ENCODE results near the gene MYO7B. TPM values are rescaled to one million over a fixed set of nuclear protein-coding genes. Genes with fewer than 3 reads are reported as not detected.

Gene MYO7B
- total and polyA plus RNA-seq, 7 experiments from 2014 or later: 0.29 to 5.9 (median 1.3) TPM; not detected in 4

DNA sequence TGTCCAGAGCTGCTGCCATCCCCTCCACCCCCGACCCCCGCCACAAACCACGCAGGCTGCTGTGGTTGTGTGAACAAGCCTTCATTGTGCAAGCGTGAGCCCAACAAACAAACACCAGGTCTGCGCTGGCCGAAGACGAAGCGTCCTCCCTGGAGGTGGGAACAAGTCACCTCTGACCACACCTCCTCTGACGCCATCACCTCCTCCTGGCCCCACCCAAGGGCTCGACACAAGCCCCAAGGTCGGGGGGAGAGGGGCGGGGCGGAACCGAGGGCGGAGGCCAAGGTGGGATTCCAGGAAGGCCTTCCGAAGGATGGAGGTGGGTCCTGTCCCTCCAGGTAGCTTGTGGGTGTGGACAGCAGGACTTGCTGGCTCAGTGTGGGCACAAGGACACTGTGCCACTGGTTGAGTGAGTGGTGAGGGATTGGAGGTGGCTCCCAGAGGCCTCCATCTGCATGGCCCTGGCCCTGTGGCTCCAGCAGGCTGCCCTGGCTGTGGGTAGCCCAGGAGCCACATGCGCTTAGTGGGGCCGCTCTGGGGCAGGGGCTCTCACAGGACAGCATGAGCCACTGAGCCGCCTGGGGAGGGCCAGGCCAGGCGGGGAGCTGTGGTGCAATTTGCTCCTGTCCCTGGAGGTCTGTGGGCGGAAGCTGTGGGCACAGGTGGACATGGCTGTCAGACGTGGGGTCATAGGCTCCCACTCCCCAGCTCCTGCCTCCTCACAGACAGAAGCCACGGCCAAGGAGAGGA is 103.1 kb downstream of the MYO7B start:
- H3K27ac ChIP-seq (ENCODE audit: low read depth, low read length): peak overlapping the region; percentile 78
- no peak for DNase-seq
- intact Hi-C loops (cut with micrococcal nuclease): no loop called here
- peaks cover 0 to 7% (median 0%) of the 10 kb centered on the region in 3 experiments for H3K36me3 ChIP-seq (ENCODE audit: control insufficient read depth in 2 of 3, insufficient read depth in 3 of 3, low read length in 3 of 3)
- ChIA-PET CTCF (interaction anchor here (1.2 to 2.4 kb wide), 3 partner anchors 12 to 48 kb away, joined by 4 to 14 read pairs (median 6); no protein-coding TSS in a partner anchor), POLR2A (interaction anchor here (0.8 to 1.4 kb wide), 3 partner anchors 9 to 44 kb away, joined by 3 to 4 read pairs (median 3); no protein-coding TSS in a partner anchor)
- H3K27me3 Mint-ChIP-seq: no peaks in the 10 kb centered on the region
- H3K4me1 ChIP-seq (ENCODE audit: control insufficient read depth in 2 of 2, insufficient read depth in 2 of 2, low read length in 2 of 2): peaks cover 3 to 95% of the 10 kb centered on the region in 2 donors
- no peak for ATAC-seq
- no peaks in the 10 kb centered on the region for H3K9me3 Mint-ChIP-seq
- peaks cover 10 to 88% (median 66%) of the 10 kb centered on the region in 7 donors for H3K4me1 Mint-ChIP-seq
- no peaks in the 10 kb centered on the region for H3K27me3 ChIP-seq (ENCODE audit: control insufficient read depth in 2 of 2, insufficient read depth in 2 of 2, low read length in 2 of 2)
- H3K4me3 ChIP-seq (ENCODE audit: low read length): no peak overlapping the region
- peak overlapping the region; percentile 85 to 96 (median 93) for H3K27ac Mint-ChIP-seq
- H3K4me3 Mint-ChIP-seq: peak overlapping the region; percentile 42 to 85 (median 74)
- H3K36me3 Mint-ChIP-seq: peaks cover 0 to 2% (median 0%) of the 10 kb centered on the region in 5 donors
- H3K9me3 ChIP-seq (ENCODE audit: control insufficient read depth in 2 of 3, low read length in 3 of 3): no peaks in the 10 kb centered on the region

DNA sequence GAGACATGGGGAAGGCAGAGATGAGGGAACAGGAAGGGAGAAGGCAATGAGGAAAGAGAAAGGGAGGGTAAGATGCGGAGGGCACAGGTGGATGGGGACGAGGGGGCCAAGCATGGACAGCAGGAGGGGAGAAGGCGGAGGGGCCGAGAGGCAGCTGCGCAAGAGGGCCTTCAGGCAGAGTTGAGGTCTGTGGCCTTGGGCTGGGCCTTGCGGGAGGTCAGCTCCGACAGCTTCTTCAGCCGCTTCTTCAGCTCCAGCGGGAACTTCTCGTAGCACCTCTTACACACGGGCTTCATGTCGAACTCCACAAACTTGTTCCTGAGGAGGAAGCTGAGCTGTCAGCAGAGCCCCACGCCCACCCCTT is 103.6 kb downstream of the MYO7B start:
- no peak for ATAC-seq
- DNase-seq: no peak
- H3K27ac ChIP-seq (ENCODE audit: low read depth, low read length): peak overlapping the region; percentile 78
- H3K9me3 Mint-ChIP-seq: no peaks in the 10 kb centered on the region
- ChIA-PET CTCF (interaction anchor here (1.2 to 2.4 kb wide), 4 partner anchors 11 to 48 kb away, joined by 4 to 14 read pairs (median 10); no protein-coding TSS in a partner anchor), POLR2A (interaction anchor here (1.1 to 2.6 kb wide), 3 partner anchors 23 to 63 kb away, joined by 3 to 12 read pairs (median 8); partner anchors contain the start of gene SFT2D3)
- peak overlapping the region; percentile 16 for H3K4me3 ChIP-seq (ENCODE audit: low read length)
- peaks cover 14 to 87% (median 62%) of the 10 kb centered on the region in 7 donors for H3K4me1 Mint-ChIP-seq
- H3K36me3 ChIP-seq (ENCODE audit: control insufficient read depth in 2 of 3, insufficient read depth in 3 of 3, low read length in 3 of 3): peaks cover 0 to 7% (median 0%) of the 10 kb centered on the region in 3 experiments
- H3K27ac Mint-ChIP-seq: peak overlapping the region; percentile 41 to 96 (median 89)
- H3K4me1 ChIP-seq (ENCODE audit: control insufficient read depth in 2 of 2, insufficient read depth in 2 of 2, low read length in 2 of 2): peaks cover 3 to 90% of the 10 kb centered on the region in 2 donors
- H3K9me3 ChIP-seq (ENCODE audit: control insufficient read depth in 2 of 3, low read length in 3 of 3): no peaks in the 10 kb centered on the region
- no peaks in the 10 kb centered on the region for H3K27me3 ChIP-seq (ENCODE audit: control insufficient read depth in 2 of 2, insufficient read depth in 2 of 2, low read length in 2 of 2)
- H3K27me3 Mint-ChIP-seq: no peaks in the 10 kb centered on the region
- H3K4me3 Mint-ChIP-seq: peak overlapping the region in 8 of 10 donors; percentile 53 to 85 (median 74)
- intact Hi-C loops (cut with micrococcal nuclease): no loop called here
- peaks cover 0 to 2% (median 0%) of the 10 kb centered on the region in 5 donors for H3K36me3 Mint-ChIP-seq

DNA sequence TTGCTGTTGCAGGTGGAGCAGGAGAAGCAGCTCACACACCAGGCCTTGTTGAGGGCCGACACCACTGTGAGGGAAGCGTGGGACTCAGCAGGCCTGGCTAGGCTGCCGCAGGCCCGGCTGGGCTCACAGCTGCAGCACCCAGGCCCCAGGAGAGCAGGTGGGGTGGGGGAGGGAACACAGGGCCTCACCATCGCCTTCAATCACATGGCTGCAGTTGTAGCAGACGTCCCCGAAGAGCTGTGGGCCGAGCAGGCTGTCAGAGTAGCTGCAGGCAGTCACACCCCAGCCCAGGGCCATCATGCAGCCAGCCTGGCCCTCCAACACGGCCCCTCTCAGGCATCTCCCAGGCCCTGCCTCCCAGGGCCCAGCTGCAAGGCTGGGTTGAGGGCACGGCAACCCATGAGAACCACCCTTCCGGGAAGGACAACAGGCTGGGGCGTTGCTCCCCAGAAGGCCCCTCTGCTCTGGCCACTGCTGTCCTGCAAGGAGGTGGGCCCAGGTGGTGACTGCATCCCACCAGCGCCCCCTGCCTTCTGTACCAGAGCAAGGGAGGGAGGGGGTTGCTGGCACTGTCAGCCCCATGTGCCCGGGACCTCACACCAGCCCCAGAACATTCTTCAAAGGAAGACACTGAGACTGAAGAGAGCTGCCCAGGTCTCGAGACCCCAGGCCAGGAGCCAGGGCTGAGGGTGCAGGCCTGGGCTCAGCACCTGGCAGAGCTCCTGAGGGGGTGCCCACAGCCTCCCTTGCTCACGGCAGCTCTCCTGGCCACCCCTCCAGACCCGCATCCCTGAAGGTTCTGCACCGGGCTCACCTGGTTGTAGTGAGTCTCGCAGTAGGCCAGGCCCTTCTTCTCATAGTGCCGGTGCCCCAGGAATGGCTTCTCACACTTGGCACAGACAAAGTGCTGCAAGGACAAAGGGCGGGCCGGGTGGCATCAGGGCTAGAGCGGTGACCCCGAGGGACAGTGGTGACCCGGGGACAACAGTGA is 104.9 kb downstream of the MYO7B start:
- peak overlapping the region; percentile 64 for H3K4me3 ChIP-seq (ENCODE audit: low read length)
- H3K27ac ChIP-seq (ENCODE audit: low read depth, low read length): peak overlapping the region; percentile 78
- Mint-ChIP-seq H3K4me3 (peak overlapping the region; percentile 53 to 85 (median 78)), H3K9me3 (no peaks in the 10 kb centered on the region), H3K36me3 (peaks cover 0 to 2% (median 0%) of the 10 kb centered on the region in 5 donors), H3K4me1 (peaks cover 14 to 89% (median 66%) of the 10 kb centered on the region in 7 donors), H3K27me3 (no peaks in the 10 kb centered on the region), H3K27ac (peak overlapping the region; percentile 80 to 96 (median 93))
- peak in 6 of 9 donors; percentile 30 to 38 (median 35) for DNase-seq
- H3K4me1 ChIP-seq (ENCODE audit: control insufficient read depth in 2 of 2, insufficient read depth in 2 of 2, low read length in 2 of 2): peaks cover 3 to 77% of the 10 kb centered on the region in 2 donors
- H3K27me3 ChIP-seq (ENCODE audit: control insufficient read depth in 2 of 2, insufficient read depth in 2 of 2, low read length in 2 of 2): no peaks in the 10 kb centered on the region
- ATAC-seq: peak; percentile 2
- POLR2A ChIA-PET: interaction anchor here (0.7 to 2.7 kb wide), 8 partner anchors 10 to 252 kb away, joined by 3 to 12 read pairs (median 4); partner anchors contain the start of genes IWS1, SFT2D3 and WDR33
- CTCF ChIA-PET: interaction anchor here (1.2 to 2.4 kb wide), 4 partner anchors 10 to 49 kb away, joined by 4 to 14 read pairs (median 10); no protein-coding TSS in a partner anchor
- no peaks in the 10 kb centered on the region for H3K9me3 ChIP-seq (ENCODE audit: control insufficient read depth in 2 of 3, low read length in 3 of 3)
- intact Hi-C loops (cut with micrococcal nuclease): loop anchor here (1.0 to 5.0 kb wide), 3 partner anchors 9 to 114 kb away; partner anchors contain the start of genes IWS1 (in 1 of the 2) and SFT2D3 (in 1 of the 2)
- peaks cover 0 to 7% (median 0%) of the 10 kb centered on the region in 3 experiments for H3K36me3 ChIP-seq (ENCODE audit: control insufficient read depth in 2 of 3, insufficient read depth in 3 of 3, low read length in 3 of 3)

DNA sequence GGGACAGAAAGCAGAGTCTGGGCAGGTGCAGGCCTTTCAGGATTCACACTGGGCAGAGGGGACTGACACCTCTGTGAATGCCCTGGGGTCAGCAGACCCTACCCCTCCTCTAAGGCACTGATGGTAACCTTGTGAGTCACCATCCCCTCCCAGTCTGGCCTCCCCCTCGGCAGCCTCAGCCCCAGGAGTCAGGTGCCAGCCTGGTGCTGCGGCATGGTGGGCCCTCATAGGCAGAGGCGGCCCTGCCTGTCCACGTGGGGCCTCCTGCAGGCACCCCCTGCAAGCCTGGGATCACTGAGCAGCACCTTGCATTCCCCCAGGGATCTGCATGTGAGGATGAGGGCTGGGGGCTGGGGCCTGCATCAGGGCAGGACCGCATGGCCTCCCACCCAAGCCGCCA is 105.7 kb downstream of the MYO7B start:
- ChIA-PET CTCF (interaction anchor here (1.4 to 2.0 kb wide), 3 partner anchors 30 to 50 kb away, joined by 6 to 14 read pairs (median 13); no protein-coding TSS in a partner anchor), POLR2A (interaction anchor here (0.8 to 2.7 kb wide), 8 partner anchors 9 to 253 kb away, joined by 3 to 12 read pairs (median 4); partner anchors contain the start of genes IWS1, SFT2D3 and WDR33)
- no peaks in the 10 kb centered on the region for H3K27me3 ChIP-seq (ENCODE audit: control insufficient read depth in 2 of 2, insufficient read depth in 2 of 2, low read length in 2 of 2)
- peaks cover 3 to 70% of the 10 kb centered on the region in 2 donors for H3K4me1 ChIP-seq (ENCODE audit: control insufficient read depth in 2 of 2, insufficient read depth in 2 of 2, low read length in 2 of 2)
- peak overlapping the region; percentile 64 for H3K4me3 ChIP-seq (ENCODE audit: low read length)
- Mint-ChIP-seq H3K9me3 (no peaks in the 10 kb centered on the region), H3K27ac (peak overlapping the region; percentile 80 to 96 (median 93)), H3K27me3 (no peaks in the 10 kb centered on the region), H3K4me1 (peaks cover 14 to 82% (median 63%) of the 10 kb centered on the region in 7 donors), H3K36me3 (peaks cover 0 to 2% (median 0%) of the 10 kb centered on the region in 5 donors), H3K4me3 (peak overlapping the region; percentile 53 to 85 (median 78))
- ATAC-seq (no peak), DNase-seq (no peak)
- H3K9me3 ChIP-seq (ENCODE audit: control insufficient read depth in 2 of 3, low read length in 3 of 3): no peaks in the 10 kb centered on the region
- peak overlapping the region; percentile 78 for H3K27ac ChIP-seq (ENCODE audit: low read depth, low read length)
- intact Hi-C loops (cut with micrococcal nuclease): loop anchor here (2.0 to 5.0 kb wide), 2 partner anchors 61 to 114 kb away; partner anchors contain the start of genes IWS1 (in 1 of the 2) and SFT2D3 (in 1 of the 2)
- peaks cover 0 to 7% (median 0%) of the 10 kb centered on the region in 3 experiments for H3K36me3 ChIP-seq (ENCODE audit: control insufficient read depth in 2 of 3, insufficient read depth in 3 of 3, low read length in 3 of 3)

DNA sequence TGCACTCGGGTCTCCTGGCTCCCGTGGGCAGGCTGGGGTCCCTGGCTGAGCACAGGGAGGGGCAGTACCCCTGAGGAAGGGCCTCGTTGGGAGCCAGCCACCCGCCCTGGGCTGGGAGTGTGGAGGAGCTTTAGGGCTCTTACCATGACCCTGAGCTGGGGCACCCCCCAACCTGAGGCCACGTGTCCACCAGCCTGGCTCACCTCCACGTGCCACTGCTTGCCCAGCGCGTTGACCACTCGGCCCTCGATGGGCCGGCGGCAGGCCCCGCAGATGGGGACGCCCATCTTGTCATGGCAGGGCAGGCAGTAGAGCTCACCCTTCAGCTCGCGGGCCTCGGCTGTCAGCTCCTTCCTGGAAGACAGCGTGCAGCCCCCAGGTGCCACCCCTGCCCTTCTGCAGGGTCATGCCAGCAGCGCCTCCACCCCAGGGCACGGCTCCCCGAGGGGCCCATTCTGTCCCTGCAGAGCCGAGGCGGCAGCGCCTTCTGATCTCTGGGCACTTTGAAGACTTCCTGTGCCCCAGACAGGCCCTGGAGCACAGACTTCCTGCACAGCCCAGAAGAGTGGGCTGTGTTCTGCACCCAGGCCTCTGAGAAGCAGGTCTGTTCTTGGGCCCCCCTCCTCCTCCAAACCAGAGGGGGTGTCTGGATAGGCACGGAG is 106.5 kb downstream of the MYO7B start:
- ATAC-seq (peak; percentile 77), DNase-seq (peak; percentile 24 to 70 (median 66))
- POLR2A ChIA-PET: interaction anchor here (0.7 to 2.7 kb wide), 7 partner anchors 10 to 253 kb away, joined by 3 to 9 read pairs (median 5); partner anchors contain the start of genes IWS1 and SFT2D3
- H3K36me3 Mint-ChIP-seq: peaks cover 0 to 2% (median 0%) of the 10 kb centered on the region in 5 donors
- peaks cover 8 to 76% (median 59%) of the 10 kb centered on the region in 7 donors for H3K4me1 Mint-ChIP-seq
- H3K27me3 Mint-ChIP-seq: no peaks in the 10 kb centered on the region
- H3K27me3 ChIP-seq (ENCODE audit: control insufficient read depth in 2 of 2, insufficient read depth in 2 of 2, low read length in 2 of 2): no peaks in the 10 kb centered on the region
- H3K9me3 ChIP-seq (ENCODE audit: control insufficient read depth in 2 of 3, low read length in 3 of 3): no peaks in the 10 kb centered on the region
- H3K4me3 Mint-ChIP-seq: peak overlapping the region; percentile 63 to 85 (median 78)
- H3K9me3 Mint-ChIP-seq: no peaks in the 10 kb centered on the region
- CTCF ChIA-PET: interaction anchor here (1.4 kb wide), 1 partner anchor 51 kb away, joined by 14 read pairs; no protein-coding TSS in a partner anchor
- H3K4me1 ChIP-seq (ENCODE audit: control insufficient read depth in 2 of 2, insufficient read depth in 2 of 2, low read length in 2 of 2): peaks cover 3 to 61% of the 10 kb centered on the region in 2 donors
- H3K4me3 ChIP-seq (ENCODE audit: low read length): peak overlapping the region; percentile 64
- peak overlapping the region; percentile 46 to 96 (median 93) for H3K27ac Mint-ChIP-seq
- peak overlapping the region; percentile 78 for H3K27ac ChIP-seq (ENCODE audit: low read depth, low read length)
- intact Hi-C loops (cut with micrococcal nuclease): loop anchor here (1.0 to 5.0 kb wide), 4 partner anchors 60 to 116 kb away; partner anchors contain the start of genes IWS1 (in 2 of the 2) and SFT2D3 (in 1 of the 2)
- H3K36me3 ChIP-seq (ENCODE audit: control insufficient read depth in 2 of 3, insufficient read depth in 3 of 3, low read length in 3 of 3): peaks cover 0 to 7% (median 0%) of the 10 kb centered on the region in 3 experiments
